HG02840 (cell line): ENCODE data around the gene ZNF254.

Source experiments
- ATAC-seq: cut with Tn5 transposase; IDR thresholded peaks from one replicate; pipeline ENCODE4 v1.9.1; 2021; ENCODE audit warnings: mild to moderate bottlenecking, moderate library complexity, moderate number of reproducible peaks; ENCODE audit not compliant: unreplicated experiment, low FRiP score

The ZNF254 gene

DNA sequence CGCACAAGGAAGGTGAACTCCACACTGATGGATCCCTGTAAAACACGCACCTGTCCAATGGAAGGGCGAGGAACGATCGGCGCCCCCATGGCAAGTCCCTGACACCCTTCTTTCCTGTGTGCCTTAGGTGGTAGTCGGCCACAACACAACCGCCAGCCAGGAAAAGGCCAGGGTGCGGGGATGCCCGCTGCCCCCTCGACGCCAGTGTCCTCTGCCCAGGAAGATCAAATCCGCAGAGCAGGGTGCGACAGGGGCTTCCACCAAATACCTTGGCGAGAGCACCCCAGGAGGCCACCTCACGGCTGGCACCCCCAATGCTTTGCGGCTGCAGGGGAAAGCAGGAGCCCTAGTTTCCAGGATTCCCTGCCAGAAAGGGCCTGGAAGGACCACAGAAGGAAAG, 91.2 kb downstream of the ZNF254 start:
- no peak for ATAC-seq
